Esophagus squamous epithelium (tissue), 5 donors: ENCODE results near the gene MRS2. TPM values are rescaled to one million over a fixed set of nuclear protein-coding genes. Genes with fewer than 3 reads are reported as not detected.

Experiments
- DNase-seq: peaks from one replicate; lab custom pipeline; 2025; lab: John Stamatoyannopoulos, UW
- H3K27ac ChIP-seq, 4 donors: fragments of 200-600 bp; sonication (generic); one replicate each; pipeline ENCODE4 v1.5.1; 2016 to 2019; ENCODE audit warnings: mild to moderate bottlenecking in 1 of 4
- H3K27me3 ChIP-seq, 4 donors: fragments of 200-600 bp; sonication (generic); 1 replicate in 3 of 4; 2 replicates in 1 of 4; pipeline versions ENCODE4 v1.5.1 to v1.6.0; 2017 to 2021; ENCODE audit warnings: antibody characterized with exemption in 1 of 4
- H3K36me3 ChIP-seq, 3 donors: fragments of 200-600 bp; sonication (generic); one replicate each; pipeline ENCODE4 v1.5.1; 2016 to 2019
- H3K4me1 ChIP-seq, 3 donors: fragments of 200-600 bp; sonication (generic); one replicate each; pipeline ENCODE4 v1.5.1; 2017 to 2019
- H3K4me3 ChIP-seq, 4 donors: fragments of 200-600 bp; sonication (generic); 1 replicate in 3 of 4; 2 replicates in 1 of 4; pipeline ENCODE4 v1.5.1; 2016 to 2019; ENCODE audit warnings: mild to moderate bottlenecking in 2 of 4, moderate library complexity in 1 of 4
- H3K9me3 ChIP-seq, 3 donors: fragments of 200-600 bp; sonication (generic); one replicate each; pipeline ENCODE4 v1.5.1; 2016 to 2019
- POLR2A ChIP-seq, 4 donors: fragments of 450-650 bp; IDR thresholded peaks; one replicate each; pipeline ENCODE4 v1.6.1; 2017; ENCODE audit warnings: antibody characterized with exemption in 4 of 4, mild to moderate bottlenecking in 4 of 4, moderate library complexity in 3 of 4
- WGBS, 2 donors: methylation state at CpG; one replicate each; pipeline ENCODE4 v1.1.5; 2018; 5-methylcytosine and 5-hydroxymethylcytosine counted together
- intact Hi-C: fragments of 100-400 bp; cut with DNase I; formaldehyde crosslinking; loops from one replicate; pipeline ENCODE4 v1.15.0; 2022
- total RNA-seq, 4 donors: library from RNA; depleted of rRNA; stranded (reverse); fragments of >200 nt; gene quantifications; one replicate each; pipeline ENCODE4 v1.1.0, GENCODE V29; 2016
- TF ChIP-seq, protein P1 (sequence below), 6 experiments: fragments of 450-650 bp in 4 of 6; fragments of 200-600 bp in 2 of 6; sonication (generic) in 2 of 6; IDR thresholded peaks; one replicate each; pipeline ENCODE4 v1.5.1; 2016 to 2019; ENCODE audit warnings: antibody characterized with exemption in 6 of 6, mild to moderate bottlenecking in 4 of 6, moderate library complexity in 4 of 6
- donor health status: DM: yes; HTN: yes; CAD: no.

The MRS2 gene
- total RNA-seq, 4 donors from 2014 or later, result 21.3 to 34.4 (median 29.3) TPM

DNA sequence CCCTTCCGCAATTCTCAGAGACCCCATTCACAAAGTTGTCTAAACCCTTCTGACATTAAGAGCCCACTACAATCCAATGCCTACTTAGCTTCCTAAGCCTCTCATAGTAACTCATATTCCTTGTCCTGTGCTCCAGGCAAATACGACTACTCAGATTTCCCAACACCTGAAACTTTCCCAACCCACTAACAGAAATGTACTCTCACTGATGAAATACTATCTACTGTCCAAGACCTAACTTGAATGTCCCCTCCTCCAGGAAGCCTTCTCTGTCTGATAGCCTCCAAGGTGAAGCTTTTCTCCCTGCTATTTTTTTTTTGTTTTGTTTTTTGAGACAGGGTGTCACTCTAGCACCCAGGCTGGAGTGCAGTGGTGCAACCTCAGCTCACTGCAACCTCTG is 56.2 kb downstream of the MRS2 start:
- H3K36me3 ChIP-seq, result no peaks in the 10 kb centered on the region
- H3K4me3 ChIP-seq, result no peak overlapping the region
- H3K4me1 ChIP-seq, result peaks cover 0 to 27% (median 0%) of the 10 kb centered on the region in 3 donors
- 69 to 72% methylated on average over 2 of the region's 2 CpGs for WGBS, 2 donors
- intact Hi-C loops, result no loop called here
- H3K27me3 ChIP-seq, result no peaks in the 10 kb centered on the region
- no peak for DNase-seq
- H3K27ac ChIP-seq, result peak overlapping the region in 2 of 4 donors; percentile 24 to 35
- no peak for TF ChIP-seq POLR2A (IDR thresholded peaks at IDR 0.05)
- TF ChIP-seq, protein P1, sequence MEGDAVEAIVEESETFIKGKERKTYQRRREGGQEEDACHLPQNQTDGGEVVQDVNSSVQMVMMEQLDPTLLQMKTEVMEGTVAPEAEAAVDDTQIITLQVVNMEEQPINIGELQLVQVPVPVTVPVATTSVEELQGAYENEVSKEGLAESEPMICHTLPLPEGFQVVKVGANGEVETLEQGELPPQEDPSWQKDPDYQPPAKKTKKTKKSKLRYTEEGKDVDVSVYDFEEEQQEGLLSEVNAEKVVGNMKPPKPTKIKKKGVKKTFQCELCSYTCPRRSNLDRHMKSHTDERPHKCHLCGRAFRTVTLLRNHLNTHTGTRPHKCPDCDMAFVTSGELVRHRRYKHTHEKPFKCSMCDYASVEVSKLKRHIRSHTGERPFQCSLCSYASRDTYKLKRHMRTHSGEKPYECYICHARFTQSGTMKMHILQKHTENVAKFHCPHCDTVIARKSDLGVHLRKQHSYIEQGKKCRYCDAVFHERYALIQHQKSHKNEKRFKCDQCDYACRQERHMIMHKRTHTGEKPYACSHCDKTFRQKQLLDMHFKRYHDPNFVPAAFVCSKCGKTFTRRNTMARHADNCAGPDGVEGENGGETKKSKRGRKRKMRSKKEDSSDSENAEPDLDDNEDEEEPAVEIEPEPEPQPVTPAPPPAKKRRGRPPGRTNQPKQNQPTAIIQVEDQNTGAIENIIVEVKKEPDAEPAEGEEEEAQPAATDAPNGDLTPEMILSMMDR (IDR thresholded peaks at IDR 0.05), result no peak
- no peaks in the 10 kb centered on the region for H3K9me3 ChIP-seq

DNA sequence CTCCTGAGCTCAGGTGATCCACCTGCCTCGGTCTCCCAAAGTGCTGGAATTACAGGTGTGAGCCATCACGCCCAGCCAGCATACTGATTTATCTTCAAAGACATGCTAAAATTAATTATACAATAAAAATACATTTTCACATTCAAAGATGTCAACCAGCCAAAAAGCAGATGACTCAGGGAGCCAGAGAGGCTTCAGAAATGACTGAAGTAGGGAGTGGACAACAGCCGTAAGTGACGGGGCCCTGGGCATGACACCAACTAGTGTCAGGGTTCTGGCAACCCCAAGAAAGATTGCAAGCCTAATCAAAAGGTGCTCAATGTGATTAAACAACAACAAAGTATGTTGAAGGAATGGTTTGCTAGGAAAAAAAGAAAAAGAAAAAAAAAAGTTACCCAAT is 58.2 kb downstream of the MRS2 start:
- TF ChIP-seq, protein P1 (IDR thresholded peaks at IDR 0.05), result no peak
- TF ChIP-seq POLR2A (IDR thresholded peaks at IDR 0.05), result no peak
- Histone ChIP-seq H3K9me3 (no peaks in the 10 kb centered on the region), H3K4me3 (no peak overlapping the region), H3K36me3 (no peaks in the 10 kb centered on the region), H3K27ac (peak overlapping the region in 2 of 4 donors; percentile 15 to 27), H3K4me1 (peaks cover 0 to 27% (median 0%) of the 10 kb centered on the region in 3 donors), H3K27me3 (no peaks in the 10 kb centered on the region)
- 56 to 57% methylated on average over 2 to 4 of the region's 4 CpGs for WGBS, 2 donors
- no peak for DNase-seq
- intact Hi-C loops, result no loop called here

DNA sequence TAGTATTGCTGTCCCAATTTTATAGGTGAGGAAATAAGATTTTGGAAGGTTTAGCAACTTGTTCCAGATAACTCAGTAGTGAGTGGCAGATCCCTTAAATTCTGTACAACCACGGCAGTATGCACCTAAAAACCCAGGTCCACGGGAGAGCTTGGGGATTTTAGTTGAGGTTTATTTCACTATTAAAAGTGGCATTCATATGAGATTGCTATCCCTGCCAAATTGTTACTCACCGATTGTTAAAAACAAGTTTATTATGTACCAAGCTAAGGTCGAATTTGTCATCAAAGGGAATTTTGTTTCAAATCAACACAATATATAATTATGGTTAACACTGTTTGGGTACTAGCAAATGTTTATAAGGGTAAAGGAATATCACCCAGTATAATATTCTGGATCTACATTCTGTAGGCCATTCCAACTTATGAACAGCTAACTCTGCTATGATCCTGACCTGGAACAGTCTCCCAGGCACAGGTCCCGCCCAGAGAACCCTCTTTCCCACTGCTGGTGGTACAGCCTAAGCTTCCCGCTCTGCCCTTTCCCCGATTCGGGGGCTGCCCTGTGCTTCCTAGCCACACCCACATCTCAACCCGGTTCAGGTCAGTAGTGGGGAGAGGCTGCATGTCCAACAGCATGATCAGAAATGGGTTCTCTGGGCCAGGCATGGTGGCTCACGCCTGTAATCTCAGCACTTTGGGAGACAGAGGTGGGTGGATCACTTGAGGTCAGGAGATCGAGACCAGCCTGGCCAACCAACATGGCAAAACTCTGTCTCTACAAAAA is 61.7 kb downstream of the MRS2 start:
- Histone ChIP-seq H3K27me3 (no peaks in the 10 kb centered on the region), H3K27ac (no peak overlapping the region), H3K4me3 (no peak overlapping the region), H3K4me1 (peaks cover 0 to 13% (median 0%) of the 10 kb centered on the region in 3 donors), H3K9me3 (no peaks in the 10 kb centered on the region), H3K36me3 (no peaks in the 10 kb centered on the region)
- TF ChIP-seq POLR2A (IDR thresholded peaks at IDR 0.05), result no peak
- TF ChIP-seq, protein P1 (IDR thresholded peaks at IDR 0.05), result no peak
- 70 to 71% methylated on average over 6 to 9 of the region's 11 CpGs for WGBS, 2 donors
- intact Hi-C loops, result no loop called here
- DNase-seq, result no peak

DNA sequence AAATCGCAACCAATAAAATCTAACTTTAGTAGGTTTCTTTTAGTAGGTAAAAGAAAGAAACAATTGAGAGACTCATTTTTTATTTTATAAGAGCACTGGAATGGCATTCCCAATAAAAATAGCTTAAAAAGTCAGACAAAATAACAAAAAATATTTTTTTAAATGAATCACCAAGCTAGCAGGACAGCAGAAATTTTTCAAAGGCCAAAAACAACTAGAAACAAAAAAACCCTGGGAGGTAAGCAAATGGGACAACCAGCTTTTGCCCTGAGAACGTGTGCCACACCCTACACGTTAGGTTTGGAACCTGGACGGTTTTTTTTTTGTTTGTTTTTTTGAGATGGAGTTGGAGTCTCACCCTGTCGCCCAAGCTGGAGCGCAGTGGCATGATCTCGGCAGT is 67.1 kb downstream of the MRS2 start:
- WGBS, 2 donors, result 70 to 84% methylated on average over 7 of the region's 7 CpGs
- no peaks in the 10 kb centered on the region for H3K36me3 ChIP-seq
- DNase-seq, result no peak
- H3K4me1 ChIP-seq, result peaks cover 0 to 6% (median 0%) of the 10 kb centered on the region in 3 donors
- TF ChIP-seq POLR2A (IDR thresholded peaks at IDR 0.05), result no peak
- TF ChIP-seq, protein P1 (IDR thresholded peaks at IDR 0.05), result no peak
- intact Hi-C loops, result no loop called here
- H3K27ac ChIP-seq, result no peak overlapping the region
- no peaks in the 10 kb centered on the region for H3K27me3 ChIP-seq
- no peaks in the 10 kb centered on the region for H3K9me3 ChIP-seq
- no peak overlapping the region for H3K4me3 ChIP-seq

DNA sequence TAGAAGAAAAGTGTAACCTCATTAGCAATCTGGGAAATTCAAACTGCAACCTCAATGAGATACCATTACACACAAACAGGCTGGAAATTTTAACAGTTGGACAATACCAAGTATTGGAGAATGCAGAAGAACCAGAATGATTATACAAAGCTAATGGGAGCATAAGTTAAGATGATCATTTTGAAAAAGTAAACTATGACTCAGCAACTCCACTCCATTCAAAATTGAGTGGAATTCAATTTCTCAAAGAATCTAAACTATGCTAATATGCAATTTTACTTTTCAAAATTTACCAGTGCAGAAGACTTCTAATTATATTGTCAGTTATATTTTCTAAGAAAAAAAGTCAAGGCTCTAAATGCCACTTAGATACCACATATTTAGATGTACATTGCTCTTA is 69.4 kb downstream of the MRS2 start:
- H3K9me3 ChIP-seq, result no peaks in the 10 kb centered on the region
- H3K4me3 ChIP-seq, result no peak overlapping the region
- peaks cover 0 to 6% (median 0%) of the 10 kb centered on the region in 3 donors for H3K4me1 ChIP-seq
- H3K27me3 ChIP-seq, result no peaks in the 10 kb centered on the region
- no peaks in the 10 kb centered on the region for H3K36me3 ChIP-seq
- DNase-seq, result no peak
- TF ChIP-seq, protein P1 (IDR thresholded peaks at IDR 0.05), result no peak
- TF ChIP-seq POLR2A (IDR thresholded peaks at IDR 0.05), result no peak
- H3K27ac ChIP-seq, result no peak overlapping the region
- intact Hi-C loops, result no loop called here
